GM18505 (cell line): ENCODE results near the gene TTC33.
A peak's percentile ranks its signal among the peaks of the same experiment; 100 is the strongest.

Source experiments
- ATAC-seq: cut with Tn5 transposase; IDR thresholded peaks from one replicate; pipeline ENCODE4 v1.9.1; 2021; ENCODE audit not compliant: unreplicated experiment
- POLR2A ChIP-seq: IDR thresholded peaks from 4 replicates; pipeline ENCODE4 v1.6.1; 2011; ENCODE audit warnings: borderline replicate concordance; ENCODE audit not compliant: insufficient read depth, insufficient read length; ENCODE audit errors: extremely low read depth

The TTC33 gene

GRCh38 chr5:40685976-40686486, 69.7 kb downstream of the TTC33 start:
- TF ChIP-seq POLR2A = no peak

DNA sequence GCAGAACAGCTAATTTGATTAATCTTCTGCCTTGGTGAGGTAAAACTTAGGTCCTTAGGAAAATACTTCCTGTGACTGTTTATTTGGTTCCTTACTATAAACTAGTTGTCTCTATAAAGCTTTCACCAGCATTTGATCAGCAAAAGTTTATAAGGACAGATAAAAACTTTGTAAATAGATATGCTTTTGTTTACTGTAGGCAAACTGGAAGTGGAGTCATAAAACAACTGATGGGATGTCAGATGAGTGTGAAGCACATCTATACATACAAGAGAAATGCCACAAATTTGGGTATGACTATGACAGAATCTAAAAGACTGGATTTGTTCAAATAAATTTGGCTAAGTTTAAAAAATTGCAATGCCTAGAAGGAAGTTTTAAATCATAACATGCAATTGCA, 70.6 kb downstream of the TTC33 start:
- no peak for ATAC-seq
- TF ChIP-seq POLR2A = no peak

More at GRCh38 chr5:40685976-40686486, 69.7 kb downstream of the TTC33 start:
- ATAC-seq = no peak

- no peak for TF ChIP-seq POLR2A
- ATAC-seq = no peak
Measured at GRCh38 chr5:40683305-40683704, 72.5 kb downstream of the TTC33 start.

DNA sequence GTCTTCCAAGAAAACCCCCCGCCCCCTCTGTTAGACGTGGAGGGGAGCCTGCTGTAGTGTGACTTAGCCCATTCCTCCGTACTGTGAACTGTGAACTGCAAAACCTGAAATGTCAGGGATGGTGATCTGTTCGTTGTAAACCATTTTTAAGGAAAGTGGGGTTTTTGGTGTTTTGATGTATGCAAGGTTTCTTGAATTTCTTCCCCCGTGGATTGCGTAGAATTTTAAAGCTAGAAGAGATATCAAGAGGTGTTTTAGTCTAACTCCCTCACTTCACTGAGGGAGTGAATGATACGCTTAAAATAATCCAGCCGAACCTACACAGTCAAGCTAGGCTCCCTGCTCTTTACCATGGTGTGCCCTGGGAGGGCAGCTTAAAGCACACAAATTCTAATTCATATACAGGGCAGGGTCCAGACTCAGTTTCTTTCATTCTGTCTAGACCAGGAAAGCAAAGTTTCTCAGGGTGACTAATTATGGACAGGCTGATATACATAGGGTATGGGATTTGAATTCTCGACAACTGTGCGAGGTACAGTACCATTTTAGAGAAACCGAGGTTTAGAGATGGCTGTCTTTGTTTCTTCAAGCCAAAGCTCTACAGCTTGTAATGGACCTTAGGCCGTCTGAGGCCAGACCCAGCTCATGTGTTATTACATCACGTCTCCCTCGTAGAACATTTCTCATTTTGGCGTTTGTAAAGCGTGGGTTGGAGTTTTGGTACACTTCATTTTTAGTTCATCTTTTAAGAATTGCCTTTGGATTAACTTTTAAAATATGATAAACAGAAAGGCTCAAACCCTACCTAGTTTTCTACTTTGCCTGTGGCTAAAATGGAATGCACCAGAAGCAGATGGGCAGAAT, 73.4 kb downstream of the TTC33 start:
- ATAC-seq = no peak
- no peak for TF ChIP-seq POLR2A

DNA sequence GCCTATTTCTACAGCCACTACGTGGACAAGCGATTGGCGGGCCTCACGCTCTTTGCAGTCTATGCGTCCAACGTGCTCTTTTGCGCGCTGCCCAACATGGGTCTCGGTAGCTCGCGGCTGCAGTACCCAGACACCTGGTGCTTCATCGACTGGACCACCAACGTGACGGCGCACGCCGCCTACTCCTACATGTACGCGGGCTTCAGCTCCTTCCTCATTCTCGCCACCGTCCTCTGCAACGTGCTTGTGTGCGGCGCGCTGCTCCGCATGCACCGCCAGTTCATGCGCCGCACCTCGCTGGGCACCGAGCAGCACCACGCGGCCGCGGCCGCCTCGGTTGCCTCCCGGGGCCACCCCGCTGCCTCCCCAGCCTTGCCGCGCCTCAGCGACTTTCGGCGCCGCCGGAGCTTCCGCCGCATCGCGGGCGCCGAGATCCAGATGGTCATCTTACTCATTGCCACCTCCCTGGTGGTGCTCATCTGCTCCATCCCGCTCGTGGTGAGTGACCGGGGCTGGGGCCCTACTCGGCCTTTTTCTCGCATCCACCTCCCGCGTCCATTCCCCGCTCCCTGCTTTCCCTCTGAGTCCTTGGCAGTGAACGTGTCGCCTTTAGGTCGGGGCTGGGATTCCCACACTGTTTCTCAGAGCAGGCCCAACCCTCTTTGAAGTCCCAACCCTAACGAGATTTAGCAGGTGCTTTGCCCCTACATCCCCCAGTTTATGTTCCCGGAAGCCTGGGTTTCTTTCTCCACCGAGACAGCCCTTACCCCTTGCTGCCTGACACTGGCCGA, 74.2 kb downstream of the TTC33 start:
- TF ChIP-seq POLR2A = no peak
- ATAC-seq = peak; percentile 23

DNA sequence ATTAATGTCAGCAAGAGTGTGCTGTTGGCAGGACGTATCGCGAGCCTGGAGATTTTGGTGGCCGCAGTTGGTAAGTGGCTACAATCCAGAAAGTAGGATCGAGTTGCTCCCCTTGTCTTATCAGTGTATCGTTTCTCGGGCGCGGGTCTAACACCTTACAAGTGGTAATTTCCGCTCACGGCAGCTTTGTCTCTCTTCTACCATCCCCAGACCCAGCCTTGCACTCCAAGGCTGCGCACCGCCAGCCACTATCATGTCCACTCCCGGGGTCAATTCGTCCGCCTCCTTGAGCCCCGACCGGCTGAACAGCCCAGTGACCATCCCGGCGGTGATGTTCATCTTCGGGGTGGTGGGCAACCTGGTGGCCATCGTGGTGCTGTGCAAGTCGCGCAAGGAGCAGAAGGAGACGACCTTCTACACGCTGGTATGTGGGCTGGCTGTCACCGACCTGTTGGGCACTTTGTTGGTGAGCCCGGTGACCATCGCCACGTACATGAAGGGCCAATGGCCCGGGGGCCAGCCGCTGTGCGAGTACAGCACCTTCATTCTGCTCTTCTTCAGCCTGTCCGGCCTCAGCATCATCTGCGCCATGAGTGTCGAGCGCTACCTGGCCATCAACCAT, 74.9 kb downstream of the TTC33 start:
- no peak for TF ChIP-seq POLR2A
- no peak for ATAC-seq

DNA sequence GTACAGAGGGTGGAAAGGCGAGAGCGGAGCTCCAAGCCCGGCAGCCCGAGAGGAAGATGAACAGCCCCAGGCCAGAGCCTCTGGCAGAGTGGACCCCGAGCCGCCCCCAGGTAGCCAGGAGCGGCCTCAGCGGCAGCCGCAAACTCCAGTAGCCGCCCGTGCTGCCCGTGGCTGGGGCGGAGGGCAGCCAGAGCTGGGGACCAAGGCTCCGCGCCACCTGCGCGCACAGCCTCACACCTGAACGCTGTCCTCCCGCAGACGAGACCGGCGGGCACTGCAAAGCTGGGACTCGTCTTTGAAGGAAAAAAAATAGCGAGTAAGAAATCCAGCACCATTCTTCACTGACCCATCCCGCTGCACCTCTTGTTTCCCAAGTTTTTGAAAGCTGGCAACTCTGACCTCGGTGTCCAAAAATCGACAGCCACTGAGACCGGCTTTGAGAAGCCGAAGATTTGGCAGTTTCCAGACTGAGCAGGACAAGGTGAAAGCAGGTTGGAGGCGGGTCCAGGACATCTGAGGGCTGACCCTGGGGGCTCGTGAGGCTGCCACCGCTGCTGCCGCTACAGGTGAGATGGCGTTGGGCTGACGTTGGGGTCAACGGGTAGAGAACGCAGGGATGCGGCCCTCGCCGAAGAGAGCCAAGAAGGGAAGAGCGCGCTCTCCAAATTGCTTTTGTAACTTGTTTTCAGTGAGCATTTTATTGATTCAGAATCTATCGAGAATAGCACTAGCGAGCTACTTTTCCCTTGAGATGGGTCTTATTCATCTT, 75.7 kb downstream of the TTC33 start, which contains the start of gene PTGER4:
Gene PTGER4, plus strand, starts transcription at position 3 of the 769 bp plus-strand sequence. CDS start 1,079 bp downstream, outside the sequence.
- TF ChIP-seq POLR2A = peak; percentile 34
- ATAC-seq = peak; percentile 29

GRCh38 chr5:40679148-40679912, 76.4 kb downstream of the TTC33 start:
- no peak for TF ChIP-seq POLR2A
- peak; percentile 70 for ATAC-seq

- no peak for TF ChIP-seq POLR2A
- no peak for ATAC-seq
Measured at GRCh38 chr5:40678460-40679147, 77.2 kb downstream of the TTC33 start.

GRCh38 chr5:40678026-40678425, 77.7 kb downstream of the TTC33 start:
- no peak for TF ChIP-seq POLR2A
- ATAC-seq = no peak

DNA sequence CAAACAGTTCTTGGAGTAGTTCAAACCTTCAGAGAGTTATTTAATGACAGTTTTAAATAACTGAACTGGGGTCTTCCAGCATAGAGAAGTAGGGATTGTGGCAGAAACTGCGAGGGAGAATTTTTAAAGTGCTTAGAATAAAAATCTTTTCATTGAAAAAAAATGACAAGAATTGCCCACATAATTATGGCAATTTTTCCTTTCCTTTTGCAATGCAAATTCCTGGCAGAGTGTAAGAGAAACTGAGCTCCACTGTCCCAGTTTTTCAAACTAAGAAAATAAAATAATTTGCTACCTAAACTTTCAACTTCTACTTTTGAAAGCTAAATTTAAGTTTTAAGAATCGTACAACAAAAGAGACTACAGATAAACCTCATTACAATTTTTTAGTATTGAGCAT, 78.3 kb downstream of the TTC33 start:
- TF ChIP-seq POLR2A = no peak
- no peak for ATAC-seq
